NT2/D1 (cell line): ENCODE results near the gene CASS4.

Experiments used
- SUZ12 ChIP-seq: IDR thresholded peaks from 2 replicates; pipeline ENCODE4 v1.6.1; 2011; ENCODE audit not compliant: insufficient read length, insufficient read depth; ENCODE audit errors: extremely low read depth
- YY1 ChIP-seq: IDR thresholded peaks from 2 replicates; pipeline ENCODE4 v1.6.1; 2011; ENCODE audit not compliant: insufficient read length, insufficient read depth
- ZNF274 ChIP-seq: IDR thresholded peaks from 2 replicates; pipeline ENCODE4 v1.6.1; 2011; ENCODE audit warnings: mild to moderate bottlenecking, low read depth, low read length

GRCh38 chr20:56403465-56403864 lies 8.6 kb upstream of the CASS4 start:
- TF ChIP-seq YY1 (no peak), SUZ12 (no peak), ZNF274 (no peak)
